ENCODE results near the gene HOXB4. TPM values are rescaled to one million over a fixed set of nuclear protein-coding genes. Genes with fewer than 3 reads are reported as not detected.
A peak's percentile ranks its signal among the peaks of the same experiment; 100 is the strongest.

The HOXB4 gene
- total and polyA plus RNA-seq, 2 donors from 2014 or later, result 4.4 to 22.6 TPM

- H3K36me3 ChIP-seq (ENCODE audit: control insufficient read depth in 2 of 3, insufficient read depth in 3 of 3, low read length in 3 of 3), result peaks cover 0 to 2% (median 0%) of the 10 kb centered on the region in 3 donors
- DNase-seq (no peak), FAIRE-seq (no peak)
- peaks cover 12 to 30% (median 16%) of the 10 kb centered on the region in 3 donors for H3K4me1 ChIP-seq (ENCODE audit: control insufficient read depth in 2 of 3, insufficient read depth in 2 of 3, low read depth in 1 of 3, low read length in 3 of 3)
- TF ChIP-seq, protein P1, sequence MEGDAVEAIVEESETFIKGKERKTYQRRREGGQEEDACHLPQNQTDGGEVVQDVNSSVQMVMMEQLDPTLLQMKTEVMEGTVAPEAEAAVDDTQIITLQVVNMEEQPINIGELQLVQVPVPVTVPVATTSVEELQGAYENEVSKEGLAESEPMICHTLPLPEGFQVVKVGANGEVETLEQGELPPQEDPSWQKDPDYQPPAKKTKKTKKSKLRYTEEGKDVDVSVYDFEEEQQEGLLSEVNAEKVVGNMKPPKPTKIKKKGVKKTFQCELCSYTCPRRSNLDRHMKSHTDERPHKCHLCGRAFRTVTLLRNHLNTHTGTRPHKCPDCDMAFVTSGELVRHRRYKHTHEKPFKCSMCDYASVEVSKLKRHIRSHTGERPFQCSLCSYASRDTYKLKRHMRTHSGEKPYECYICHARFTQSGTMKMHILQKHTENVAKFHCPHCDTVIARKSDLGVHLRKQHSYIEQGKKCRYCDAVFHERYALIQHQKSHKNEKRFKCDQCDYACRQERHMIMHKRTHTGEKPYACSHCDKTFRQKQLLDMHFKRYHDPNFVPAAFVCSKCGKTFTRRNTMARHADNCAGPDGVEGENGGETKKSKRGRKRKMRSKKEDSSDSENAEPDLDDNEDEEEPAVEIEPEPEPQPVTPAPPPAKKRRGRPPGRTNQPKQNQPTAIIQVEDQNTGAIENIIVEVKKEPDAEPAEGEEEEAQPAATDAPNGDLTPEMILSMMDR (IDR thresholded peaks at IDR 0.05; ENCODE audit: borderline replicate concordance, extremely low read depth, insufficient read depth), result no peak
- peak overlapping the region in 2 of 3 donors; percentile 83 to 91 for H3K9ac ChIP-seq (ENCODE audit: low read length in 3 of 3)
- no peaks in the 10 kb centered on the region for H3K9me3 ChIP-seq (ENCODE audit: control insufficient read depth in 2 of 3, insufficient read depth in 1 of 3, low read length in 3 of 3)
- H3K4me3 ChIP-seq (ENCODE audit: low read length in 3 of 3), result peak overlapping the region; percentile 3 to 45 (median 37)
- peak overlapping the region; percentile 93 to 98 for H3K27ac ChIP-seq (ENCODE audit: low read depth in 2 of 2, low read length in 2 of 2)
- intact Hi-C loops (cut with DNase I), result no loop called here
- H3K27me3 ChIP-seq (ENCODE audit: control insufficient read depth, insufficient read depth, low read length), result no peaks in the 10 kb centered on the region
These were observed 6.1 kb upstream of the HOXB4 start for GRCh38 chr17:48584223-48584741.

- TF ChIP-seq, protein P1 (IDR thresholded peaks at IDR 0.05; ENCODE audit: borderline replicate concordance, extremely low read depth, insufficient read depth), result no peak
- Histone ChIP-seq H3K9me3 (ENCODE audit: control insufficient read depth in 2 of 3, insufficient read depth in 1 of 3, low read length in 3 of 3) (no peaks in the 10 kb centered on the region), H3K27ac (ENCODE audit: low read depth in 2 of 2, low read length in 2 of 2) (peak overlapping the region; percentile 97 to 98), H3K9ac (ENCODE audit: low read length in 3 of 3) (peak overlapping the region; percentile 83 to 96 (median 91)), H3K36me3 (ENCODE audit: control insufficient read depth in 2 of 3, insufficient read depth in 3 of 3, low read length in 3 of 3) (peaks cover 0 to 2% (median 0%) of the 10 kb centered on the region in 3 donors), H3K4me1 (ENCODE audit: control insufficient read depth in 2 of 3, insufficient read depth in 2 of 3, low read depth in 1 of 3, low read length in 3 of 3) (peaks cover 12 to 31% (median 16%) of the 10 kb centered on the region in 3 donors), H3K4me3 (ENCODE audit: low read length in 3 of 3) (peak overlapping the region; percentile 3 to 77 (median 42)), H3K27me3 (ENCODE audit: control insufficient read depth, insufficient read depth, low read length) (no peaks in the 10 kb centered on the region)
- intact Hi-C loops (cut with DNase I), result no loop called here
- DNase-seq (no peak), FAIRE-seq (no peak)
These were observed 5.6 kb upstream of the HOXB4 start for GRCh38 chr17:48583708-48584222.

GRCh38 chr17:48582750-48583069 is 4.6 kb upstream of the HOXB4 start:
- H3K4me1 ChIP-seq (ENCODE audit: control insufficient read depth in 2 of 3, insufficient read depth in 2 of 3, low read depth in 1 of 3, low read length in 3 of 3), result peaks cover 12 to 28% (median 16%) of the 10 kb centered on the region in 3 donors

More at GRCh38 chr17:48582750-48583069, 4.6 kb upstream of the HOXB4 start:
- FAIRE-seq (no peak), DNase-seq (peak in 1 of 5 donors; percentile 31)
- H3K27ac ChIP-seq (ENCODE audit: low read depth in 2 of 2, low read length in 2 of 2), result peak overlapping the region; percentile 97 to 98
- peak overlapping the region; percentile 57 to 78 (median 77) for H3K4me3 ChIP-seq (ENCODE audit: low read length in 3 of 3)
- intact Hi-C loops (cut with DNase I), result no loop called here
- TF ChIP-seq, protein P1 (IDR thresholded peaks at IDR 0.05; ENCODE audit: borderline replicate concordance, extremely low read depth, insufficient read depth), result no peak
- no peaks in the 10 kb centered on the region for H3K27me3 ChIP-seq (ENCODE audit: control insufficient read depth, insufficient read depth, low read length)
- peak overlapping the region; percentile 83 to 96 (median 91) for H3K9ac ChIP-seq (ENCODE audit: low read length in 3 of 3)
- H3K9me3 ChIP-seq (ENCODE audit: control insufficient read depth in 2 of 3, insufficient read depth in 1 of 3, low read length in 3 of 3), result no peaks in the 10 kb centered on the region
- H3K36me3 ChIP-seq (ENCODE audit: control insufficient read depth in 2 of 3, insufficient read depth in 3 of 3, low read length in 3 of 3), result peaks cover 0 to 2% (median 0%) of the 10 kb centered on the region in 3 donors
